IPS-20b (cell line): ENCODE results near the gene SPDYE3.
"Not testable (repeated sequence)": the region's sequence is repeated elsewhere in the genome, so short reads cannot be mapped to it uniquely, and the experiment has no call there.

Source experiments
- H3K27ac ChIP-seq: one replicate; pipeline ENCODE4 v1.5.1; 2013; ENCODE audit warnings: low read length
- H3K27me3 ChIP-seq: 2 replicates; pipeline ENCODE4 v1.6.1; 2013; ENCODE audit warnings: mild to moderate bottlenecking, low read length, inconsistent platforms; ENCODE audit not compliant: insufficient read depth
- H3K36me3 ChIP-seq: 2 replicates; pipeline ENCODE4 v1.6.1; 2013; ENCODE audit warnings: low read depth, mild to moderate bottlenecking, inconsistent platforms, low read length, moderate library complexity; ENCODE audit not compliant: insufficient read depth
- H3K4me1 ChIP-seq: 2 replicates; pipeline ENCODE4 v1.6.1; 2013; ENCODE audit warnings: mild to moderate bottlenecking, control low read depth, inconsistent platforms, low read length, moderate library complexity; ENCODE audit not compliant: insufficient read depth
- H3K4me3 ChIP-seq: 2 replicates; pipeline ENCODE4 v1.5.1; 2013; ENCODE audit warnings: mild to moderate bottlenecking, low read length, inconsistent platforms
- H3K9ac ChIP-seq: 2 replicates; pipeline ENCODE4 v1.6.1; 2013; ENCODE audit warnings: low read depth, mild to moderate bottlenecking, inconsistent platforms, low read length, moderate library complexity
- H3K9me3 ChIP-seq: 2 replicates; pipeline ENCODE4 v1.6.1; 2013; ENCODE audit warnings: mild to moderate bottlenecking, low read depth, low read length, inconsistent platforms; ENCODE audit not compliant: insufficient read depth

SPDYE3 gene

GRCh38 chr7:100357131-100357561 lies 49.6 kb downstream of the SPDYE3 start:
- H3K36me3 ChIP-seq, result peaks cover 90% of the 10 kb centered on the region
- no peaks in the 10 kb centered on the region for H3K9me3 ChIP-seq
- H3K27me3 ChIP-seq, result no peaks in the 10 kb centered on the region
- H3K4me3 ChIP-seq, result no peak overlapping the region
- no peak overlapping the region for H3K9ac ChIP-seq
- H3K4me1 ChIP-seq, result no peaks in the 10 kb centered on the region
- no peak overlapping the region for H3K27ac ChIP-seq

GRCh38 chr7:100358027-100358856 lies 50.7 kb downstream of the SPDYE3 start, which contains the start of gene PILRB:
Gene PILRB (plus strand): TSS chr7:100358117. CDS start chr7:100358303, 186 bp downstream.
- Histone ChIP-seq H3K27me3 (no peaks in the 10 kb centered on the region), H3K4me3 (no peak within 1 kb of the TSS), H3K4me1 (no peaks in the 10 kb centered on the region), H3K9me3 (no peaks in the 10 kb centered on the region), H3K36me3 (peaks cover 93% of the 10 kb centered on the region), H3K27ac (no peak within 1 kb of the TSS), H3K9ac (no peak within 1 kb of the TSS)

DNA sequence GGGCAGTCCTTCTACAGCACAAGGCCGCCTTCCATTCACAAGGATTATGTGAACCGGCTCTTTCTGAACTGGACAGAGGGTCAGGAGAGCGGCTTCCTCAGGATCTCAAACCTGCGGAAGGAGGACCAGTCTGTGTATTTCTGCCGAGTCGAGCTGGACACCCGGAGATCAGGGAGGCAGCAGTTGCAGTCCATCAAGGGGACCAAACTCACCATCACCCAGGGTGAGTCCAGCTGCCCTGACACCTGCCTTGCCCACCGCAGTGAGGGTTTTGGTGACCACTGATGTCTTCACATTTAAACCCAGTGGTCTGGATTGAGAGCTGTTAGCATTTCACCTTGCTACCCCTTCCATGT lies 51.3 kb downstream of the SPDYE3 start:
- Histone ChIP-seq H3K36me3 (peaks cover 91% of the 10 kb centered on the region), H3K9ac (no peak overlapping the region)

DNA sequence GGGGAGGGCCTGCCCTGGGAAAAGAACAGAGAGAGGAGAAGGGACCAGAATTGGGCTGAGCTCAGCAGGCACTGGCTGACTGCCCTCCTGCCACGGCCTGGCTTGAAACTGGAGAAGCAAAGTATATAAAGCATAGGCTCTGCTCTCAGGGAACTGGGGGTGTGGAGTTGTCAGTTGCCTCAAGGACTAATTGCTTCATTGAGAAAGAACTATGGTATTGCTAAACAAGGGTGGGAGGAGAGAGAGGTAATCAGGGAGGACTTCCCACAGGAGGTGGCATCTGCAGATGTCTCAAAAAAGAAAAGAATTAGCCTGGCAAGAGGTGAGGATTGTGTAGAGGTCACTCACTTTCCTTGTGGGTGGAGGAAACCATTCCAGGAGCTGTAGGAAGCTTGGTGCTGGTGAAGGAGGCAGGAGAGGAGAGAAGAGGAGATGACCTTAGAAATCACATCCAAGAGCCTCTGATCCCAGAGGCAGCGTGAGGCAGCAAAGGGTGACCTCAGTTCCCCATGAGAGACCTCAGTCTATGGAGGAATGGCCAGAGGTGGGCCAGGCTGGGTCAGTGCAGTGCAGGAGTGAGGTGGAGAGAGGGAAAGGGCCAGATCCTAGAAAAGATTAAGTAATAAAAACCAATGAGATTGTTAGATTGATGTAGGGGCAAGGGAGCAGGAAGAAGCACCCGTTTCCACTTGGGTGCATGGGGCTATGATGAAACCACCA lies 52.8 kb downstream of the SPDYE3 start:
- Histone ChIP-seq H3K36me3 (peaks cover 81% of the 10 kb centered on the region), H3K4me1 (no peaks in the 10 kb centered on the region), H3K9ac (no peak overlapping the region), H3K4me3 (no peak overlapping the region), H3K27ac (no peak overlapping the region), H3K9me3 (no peaks in the 10 kb centered on the region), H3K27me3 (no peaks in the 10 kb centered on the region)

More for the DNA sequence above, 51.3 kb downstream of the SPDYE3 start:
- Histone ChIP-seq H3K4me1 (no peaks in the 10 kb centered on the region), H3K27me3 (no peaks in the 10 kb centered on the region), H3K27ac (no peak overlapping the region), H3K9me3 (no peaks in the 10 kb centered on the region), H3K4me3 (no peak overlapping the region)

DNA sequence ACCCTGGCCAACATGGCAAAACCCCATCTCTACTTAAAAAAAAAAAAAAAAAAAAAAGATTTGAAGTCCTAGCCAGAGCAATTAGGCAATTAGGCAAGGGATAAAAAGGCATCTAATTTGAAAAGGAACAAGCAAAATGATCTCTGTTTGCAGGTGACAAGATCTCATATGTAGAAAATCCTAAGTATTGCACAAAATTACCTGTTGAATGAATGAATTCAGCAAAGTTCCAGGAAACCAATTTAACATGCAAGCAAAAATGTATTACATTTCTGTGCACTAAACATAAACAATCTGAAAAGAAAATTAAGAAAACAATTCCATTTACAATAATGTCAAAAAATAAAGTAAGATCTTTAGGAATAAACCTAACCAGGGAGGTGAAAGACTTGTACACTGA lies 55.6 kb downstream of the SPDYE3 start:
- Histone ChIP-seq H3K27ac (no peak overlapping the region), H3K4me1 (no peaks in the 10 kb centered on the region), H3K27me3 (no peaks in the 10 kb centered on the region), H3K4me3 (no peak overlapping the region), H3K9ac (no peak overlapping the region), H3K9me3 (no peaks in the 10 kb centered on the region), H3K36me3 (peaks cover 67% of the 10 kb centered on the region)

DNA sequence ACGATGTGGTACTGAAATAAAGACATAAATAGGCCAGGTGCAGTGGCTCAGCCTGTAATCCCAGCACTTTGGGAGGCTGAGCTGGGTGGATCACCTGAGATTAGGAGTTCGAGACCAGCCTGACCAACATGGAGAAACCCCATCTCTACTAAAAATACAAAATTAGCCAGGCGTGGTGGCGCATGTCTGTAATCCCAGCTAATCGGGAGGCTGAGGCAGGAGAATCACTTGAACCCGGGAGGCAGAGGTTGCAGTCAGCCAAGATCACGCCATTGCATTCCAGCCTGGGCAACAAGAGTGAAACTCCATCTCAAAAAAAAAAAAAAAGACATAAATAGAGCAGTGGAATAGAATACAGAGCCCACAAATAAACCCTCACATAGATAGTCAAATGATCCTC lies 56.3 kb downstream of the SPDYE3 start:
- H3K27ac ChIP-seq, H3K4me1 ChIP-seq, H3K27me3 ChIP-seq, H3K4me3 ChIP-seq, H3K9me3 ChIP-seq, H3K9ac ChIP-seq: not testable (repeated sequence)
- peaks cover 60% of the 10 kb centered on the region for H3K36me3 ChIP-seq

DNA sequence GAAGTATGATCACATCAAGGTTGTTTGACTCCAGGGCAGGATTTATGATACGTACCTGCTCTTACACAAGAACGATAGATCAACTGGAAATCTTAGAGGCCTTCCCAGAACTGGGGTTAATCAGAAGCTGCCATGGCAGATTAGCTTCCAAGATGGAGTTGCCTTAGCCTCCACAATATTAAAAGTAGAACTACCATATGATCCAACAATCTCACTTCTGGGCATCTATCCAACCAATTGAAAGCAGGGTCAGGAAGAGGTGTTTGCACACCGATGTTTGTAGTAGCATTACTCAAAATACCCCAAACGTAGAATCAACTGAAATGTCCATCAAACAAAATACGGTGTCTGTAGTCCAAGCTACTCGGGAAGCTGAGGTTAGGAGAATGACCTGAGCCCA lies 57.0 kb downstream of the SPDYE3 start:
- Histone ChIP-seq H3K9me3 (no peaks in the 10 kb centered on the region), H3K4me1 (no peaks in the 10 kb centered on the region), H3K9ac (no peak overlapping the region), H3K27me3 (no peaks in the 10 kb centered on the region), H3K4me3 (no peak overlapping the region), H3K27ac (no peak overlapping the region), H3K36me3 (peaks cover 53% of the 10 kb centered on the region)

- H3K27me3 ChIP-seq, H3K4me1 ChIP-seq, H3K9me3 ChIP-seq, H3K27ac ChIP-seq, H3K9ac ChIP-seq, H3K4me3 ChIP-seq: not testable (repeated sequence)
- H3K36me3 ChIP-seq, result peaks cover 39% of the 10 kb centered on the region
These were observed 58.5 kb downstream of the SPDYE3 start for GRCh38 chr7:100365998-100366367.

GRCh38 chr7:100366411-100367250 lies 59.1 kb downstream of the SPDYE3 start:
- Histone ChIP-seq H3K27ac (no peak overlapping the region), H3K4me1 (peaks cover 12% of the 10 kb centered on the region; the same call in 1 of the 2 replicates), H3K27me3 (no peaks in the 10 kb centered on the region), H3K9me3 (no peaks in the 10 kb centered on the region), H3K4me3 (no peak overlapping the region), H3K9ac (no peak overlapping the region), H3K36me3 (peaks cover 32% of the 10 kb centered on the region)

GRCh38 chr7:100367251-100367620 lies 59.7 kb downstream of the SPDYE3 start:
- peaks cover 12% of the 10 kb centered on the region; the same call in 1 of the 2 replicates for H3K4me1 ChIP-seq
- no peaks in the 10 kb centered on the region for H3K9me3 ChIP-seq
- H3K36me3 ChIP-seq, result peaks cover 26% of the 10 kb centered on the region
- no peak overlapping the region for H3K4me3 ChIP-seq
- no peak overlapping the region for H3K27ac ChIP-seq
- no peaks in the 10 kb centered on the region for H3K27me3 ChIP-seq
- no peak overlapping the region for H3K9ac ChIP-seq

- Histone ChIP-seq H3K9ac (no peak overlapping the region), H3K4me1 (peaks cover 12% of the 10 kb centered on the region; the same call in 1 of the 2 replicates), H3K36me3 (peaks cover 19% of the 10 kb centered on the region), H3K27ac (no peak overlapping the region), H3K4me3 (no peak overlapping the region), H3K9me3 (no peaks in the 10 kb centered on the region), H3K27me3 (no peaks in the 10 kb centered on the region)
These were observed 60.4 kb downstream of the SPDYE3 start for GRCh38 chr7:100367676-100368613.
